HCT116 (cell line): Measurements from ENCODE around the gene MED25. TPM values are rescaled to one million over a fixed set of nuclear protein-coding genes. Genes with fewer than 3 reads are reported as not detected.

Source experiments
- ATAC-seq: fragments of 200-7000 bp; cut with Tn5 transposase; 2 replicates; pipeline ENCODE4 v1.9.1; 2020; ENCODE audit warnings: mild to moderate bottlenecking, moderate library complexity
- BruUV-seq: library from RNA; stranded (reverse); fragments of 400-500 nt; replicated peaks from 2 replicates; lab custom pipeline; 2021; lab: Mats Ljungman, UMichigan
- CTCF ChIA-PET: fragments of 300-600 bp; sonication (Branson Sonifier 250); formaldehyde crosslinking; loops from one replicate; lab custom pipeline; 2021; ENCODE audit warnings: antibody characterized with exemption; lab: Charles Lee
- POLR2A ChIA-PET: fragments of 300-600, 350-600 bp; sonication (Branson Sonifier 250); formaldehyde crosslinking; loops from one replicate; lab custom pipeline; 2021; ENCODE audit warnings: antibody characterized with exemption; lab: Charles Lee
- RAD21 ChIA-PET, 2 experiments: fragments of 300-600 bp; sonication (Branson Sonifier 250); formaldehyde crosslinking; loops; one replicate each; lab custom pipeline; 2023; ENCODE audit warnings: low total read pairs in 2 of 2; ENCODE audit not compliant: uncharacterized antibody in 2 of 2, unreplicated experiment in 2 of 2, low non-redundant PET in 1 of 2; lab: Charles Lee
- DNase-seq: peaks from one replicate; pipeline ENCODE4 v3.0.0-alpha.2; 2010; ENCODE audit warnings: low read depth, low spot score
- H2AFZ ChIP-seq: fragments of 200-600 bp; shearing (Covaris generic), sonication (generic); 2 replicates; pipeline ENCODE4 v1.6.1; 2017; ENCODE audit warnings: low read depth, mixed run types, mixed read lengths, antibody characterized with exemption, low read length; ENCODE audit not compliant: poor library complexity, severe bottlenecking
- H3K27ac ChIP-seq: 2 replicates; pipeline ENCODE4 v1.5.1; 2012; ENCODE audit warnings: low read depth, low read length
- H3K27me3 ChIP-seq: fragments of 200-600 bp; sonication (generic); 2 replicates; pipeline ENCODE4 v1.6.1; 2016; ENCODE audit warnings: mixed run types, low read length, mixed read lengths; ENCODE audit not compliant: insufficient read depth
- H3K36me3 ChIP-seq, 2 experiments: fragments of 200-500 bp in 1 of 2; fragments of 200-600 bp in 1 of 2; sonication (Bioruptor generic) in 1 of 2; sonication (generic) in 1 of 2; 2 replicates each; pipeline versions ENCODE4 v1.5.1 to v1.6.1; 2014 to 2016; ENCODE audit warnings: low read length in 2 of 2, inconsistent platforms in 1 of 2, mixed read lengths in 1 of 2, mixed run types in 1 of 2; ENCODE audit not compliant: insufficient read depth in 2 of 2, control insufficient read depth in 1 of 2
- H3K4me1 ChIP-seq, 2 experiments: fragments of 200-600 bp in 1 of 2; sonication (generic) in 1 of 2; 2 replicates each; pipeline versions ENCODE4 v1.5.1 to v1.6.1; 2012 to 2017; ENCODE audit warnings: low read length in 2 of 2, inconsistent platforms in 1 of 2, mild to moderate bottlenecking in 1 of 2, mixed read lengths in 1 of 2, mixed run types in 1 of 2, moderate library complexity in 1 of 2; ENCODE audit not compliant: insufficient read depth in 2 of 2, control insufficient read depth in 1 of 2
- H3K4me2 ChIP-seq: fragments of 200-600 bp; sonication (generic); 2 replicates; pipeline ENCODE4 v1.6.1; 2017; ENCODE audit warnings: mixed run types, low read length, mixed read lengths
- H3K4me3 ChIP-seq, 2 experiments: fragments of 200-600 bp in 1 of 2; sonication (generic) in 1 of 2; replicated peaks in 1 of 2; 2 replicates each; pipeline ENCODE4 v1.5.1; 2011 to 2016; ENCODE audit warnings: low read length in 2 of 2, control low read depth in 1 of 2, low read depth in 1 of 2, mild to moderate bottlenecking in 1 of 2, mixed read lengths in 1 of 2, mixed run types in 1 of 2
- H3K79me2 ChIP-seq: fragments of 200-600 bp; sonication (generic); 2 replicates; pipeline ENCODE4 v1.6.1; 2017; ENCODE audit warnings: mild to moderate bottlenecking, mixed run types, low read length, moderate library complexity, mixed read lengths; ENCODE audit not compliant: insufficient read depth
- H3K9ac ChIP-seq: fragments of 200-600 bp; sonication (generic); 2 replicates; pipeline ENCODE4 v1.6.1; 2016; ENCODE audit warnings: low read length, mixed read lengths
- H3K9me2 ChIP-seq: fragments of 200-600 bp; sonication (generic), shearing (Covaris generic); 2 replicates; pipeline ENCODE4 v1.6.1; 2017; ENCODE audit warnings: mixed run types, mild to moderate bottlenecking, moderate library complexity; ENCODE audit not compliant: insufficient read depth
- H3K9me3 ChIP-seq, 2 experiments: fragments of 200-500 bp in 1 of 2; fragments of 200-600 bp in 1 of 2; sonication (Bioruptor generic) in 1 of 2; sonication (generic) in 1 of 2; 2 replicates each; pipeline ENCODE4 v1.6.1; 2014 to 2017; ENCODE audit warnings: low read length in 2 of 2, mixed read lengths in 2 of 2, inconsistent platforms in 1 of 2, low read depth in 1 of 2, mild to moderate bottlenecking in 1 of 2, mixed run types in 1 of 2, moderate library complexity in 1 of 2; ENCODE audit not compliant: control insufficient read depth in 1 of 2, insufficient read depth in 1 of 2
- H4K20me1 ChIP-seq: fragments of 200-600 bp; sonication (generic), shearing (Covaris generic); 2 replicates; pipeline ENCODE4 v1.6.1; 2017; ENCODE audit warnings: mixed run types, mild to moderate bottlenecking, moderate library complexity; ENCODE audit not compliant: insufficient read depth
- ATF3 ChIP-seq: IDR thresholded peaks from 2 replicates; pipeline ENCODE4 v1.6.1; 2012
- CBX3 ChIP-seq: IDR thresholded peaks from 2 replicates; pipeline ENCODE4 v1.6.1; 2012; ENCODE audit warnings: low read depth
- EZH2 ChIP-seq: fragments of 200-600 bp; sonication (generic); IDR thresholded peaks from 2 replicates; pipeline ENCODE4 v1.6.1; 2017; ENCODE audit warnings: antibody characterized with exemption, mixed run types
- FOSL1 ChIP-seq: IDR thresholded peaks from 2 replicates; pipeline ENCODE4 v1.6.1; 2012; ENCODE audit warnings: low read depth
- REST ChIP-seq: IDR thresholded peaks from 2 replicates; pipeline ENCODE4 v1.6.1; 2012; ENCODE audit warnings: low read depth
- ZNF274 ChIP-seq: fragments of 200-500 bp; sonication (Bioruptor generic); IDR thresholded peaks from 2 replicates; pipeline ENCODE4 v1.6.1; 2014; ENCODE audit warnings: mild to moderate bottlenecking, low read depth, low read length, inconsistent platforms
- intact Hi-C: fragments of 100-400 bp; cut with micrococcal nuclease; formaldehyde crosslinking; loops from 2 replicates; pipeline ENCODE4 v1.10.0; 2022
- total RNA-seq: library from RNA; stranded (reverse); gene quantifications from one replicate; pipeline ENCODE4 v1.2.1, GENCODE V29; 2021; ENCODE audit not compliant: unreplicated experiment

The MED25 gene
- total RNA-seq, 1 experiment from 2014 or later = 77.7 TPM

- H4K20me1 ChIP-seq = no peaks in the 10 kb centered on the region
- CTCF ChIA-PET = no interaction called here
- H3K4me1 ChIP-seq = no peaks in the 10 kb centered on the region
- H2AFZ ChIP-seq = no peak overlapping the region
- no peak overlapping the region for H3K27ac ChIP-seq
- POLR2A ChIA-PET = no interaction called here
- no peak overlapping the region for H3K9ac ChIP-seq
- TF ChIP-seq CBX3 (no peak), EZH2 (no peak), ATF3 (no peak), ZNF274 (no peak), REST (no peak), FOSL1 (no peak)
- TF ChIP-seq, all 23 proteins: peak for 0
- ATAC-seq (no peak), DNase-seq (no peak)
- H3K4me2 ChIP-seq = no peak overlapping the region
- H3K79me2 ChIP-seq = peaks cover 3% of the 10 kb centered on the region; the same call in 1 of the 2 replicates
- no peaks in the 10 kb centered on the region for H3K9me3 ChIP-seq
- peaks cover 23 to 34% of the 10 kb centered on the region in 2 experiments; a peak in 3 of 4 replicates for H3K36me3 ChIP-seq
- no peak overlapping the region for H3K4me3 ChIP-seq
- no peaks in the 10 kb centered on the region for H3K27me3 ChIP-seq
- H3K9me2 ChIP-seq = no peaks in the 10 kb centered on the region
- TSS peak; percentile 38 for BruUV-seq
- intact Hi-C loops = no loop called here
- RAD21 ChIA-PET = no interaction called here
Observed at GRCh38 chr19:49832556-49832955, 14.5 kb downstream of the MED25 start.

GRCh38 chr19:49833599-49833998 lies 15.5 kb downstream of the MED25 start:
- CTCF ChIA-PET = no interaction called here
- POLR2A ChIA-PET = no interaction called here
- intact Hi-C loops = no loop called here
- Histone ChIP-seq H4K20me1 (no peaks in the 10 kb centered on the region), H3K9ac (no peak overlapping the region), H3K9me2 (no peaks in the 10 kb centered on the region), H2AFZ (no peak overlapping the region), H3K27ac (no peak overlapping the region), H3K79me2 (no peaks in the 10 kb centered on the region), H3K4me3 (no peak overlapping the region), H3K4me1 (no peaks in the 10 kb centered on the region), H3K4me2 (no peak overlapping the region), H3K27me3 (no peaks in the 10 kb centered on the region), H3K36me3 (peaks cover 25 to 38% of the 10 kb centered on the region in 2 experiments), H3K9me3 (no peaks in the 10 kb centered on the region)
- DNase-seq (no peak), ATAC-seq (no peak)
- no peak for TF ChIP-seq ZNF274
- TF ChIP-seq EZH2 = no peak
- BruUV-seq = no TSS peak
- RAD21 ChIA-PET = no interaction called here
